NOMO-1 treated with DMSO at 0.1 percent for 48 hours (cell line): Measurements from ENCODE around the gene NFAT5.
"Not testable (repeated sequence)": the region's sequence is repeated elsewhere in the genome, so short reads cannot be mapped to it uniquely, and the experiment has no call there.

Source experiments
- DNase-seq: peaks from one replicate; lab custom pipeline; 2025; ENCODE audit not compliant: unreplicated experiment; lab: John Stamatoyannopoulos, UW

NFAT5 gene

DNA sequence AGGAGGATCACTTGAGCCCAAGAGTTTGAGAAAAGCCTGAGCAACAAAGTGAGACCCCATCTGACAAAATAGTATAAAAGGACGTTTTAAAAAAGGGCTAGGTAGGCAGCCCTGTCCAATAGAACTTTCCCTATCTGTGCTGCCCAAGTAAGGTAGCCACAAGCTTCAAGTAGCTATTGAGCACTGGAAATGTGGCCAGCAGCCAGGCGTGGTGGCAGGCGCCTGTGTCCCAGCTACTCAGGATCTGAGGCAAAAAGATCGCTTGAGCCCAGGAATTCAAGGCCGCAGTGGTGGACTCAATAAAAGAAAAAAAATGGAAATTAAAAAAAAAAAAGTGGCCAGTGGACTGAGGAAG is 162.1 kb downstream of the NFAT5 start:
- no peak for DNase-seq

DNA sequence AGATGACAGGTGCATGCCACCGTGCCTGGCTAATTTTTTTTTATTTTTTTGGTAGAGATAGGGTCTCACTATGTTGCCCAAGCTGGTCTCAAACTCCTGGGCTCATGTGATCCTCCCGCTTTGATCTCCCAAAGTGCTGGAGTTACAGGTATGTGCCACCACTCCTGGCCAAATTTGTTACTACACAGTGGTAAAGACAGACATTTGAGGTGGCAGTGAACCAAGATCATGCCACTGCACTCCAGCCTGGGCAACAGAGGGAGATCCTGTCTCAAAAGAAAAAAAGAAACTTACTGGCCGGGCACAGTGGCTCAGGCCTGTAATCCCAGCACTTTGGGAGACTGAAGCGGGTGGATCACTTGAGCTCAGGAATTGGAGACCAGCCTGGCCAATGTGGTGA is 163.3 kb downstream of the NFAT5 start:
- DNase-seq: not testable (repeated sequence)

DNA sequence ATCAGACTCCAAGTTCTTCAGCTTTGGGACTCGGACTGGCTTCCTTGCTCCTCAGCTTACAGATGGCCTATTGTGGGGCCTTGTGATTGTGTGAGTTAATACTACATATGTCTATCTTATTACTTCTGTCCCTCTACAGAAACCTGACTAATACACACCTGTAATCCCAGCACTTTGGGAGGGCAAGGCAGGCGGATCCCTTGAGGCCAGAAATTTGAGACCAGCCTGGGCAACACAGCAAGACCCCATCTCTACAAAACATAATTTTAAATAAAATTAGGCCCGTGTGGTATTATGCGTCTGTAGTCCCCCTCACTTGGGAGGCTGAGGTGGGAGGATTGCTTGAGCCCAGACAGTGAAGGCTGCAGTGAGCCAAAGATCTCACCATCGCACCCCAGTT is 165.5 kb downstream of the NFAT5 start:
- not testable (repeated sequence) for DNase-seq

DNA sequence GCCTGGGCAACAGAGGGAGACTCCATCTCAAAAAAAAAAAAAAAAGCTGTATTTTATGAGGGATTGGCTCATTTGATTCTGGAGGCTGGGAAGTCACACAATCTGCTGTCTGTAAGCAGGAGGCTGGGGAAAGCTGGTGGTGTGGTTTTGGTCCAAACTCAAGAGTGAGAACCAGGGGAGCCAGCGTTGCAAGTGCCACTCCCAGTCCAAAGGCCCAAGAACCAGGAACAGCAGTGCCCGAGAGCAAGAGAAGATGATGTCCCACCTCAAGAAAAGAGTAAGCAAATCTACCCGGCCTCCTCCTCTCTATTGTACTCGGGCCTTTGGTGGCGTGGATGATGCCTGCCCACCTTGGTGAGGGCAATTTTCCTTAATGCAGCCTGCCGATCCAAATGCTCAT is 166.3 kb downstream of the NFAT5 start:
- DNase-seq: no peak

DNA sequence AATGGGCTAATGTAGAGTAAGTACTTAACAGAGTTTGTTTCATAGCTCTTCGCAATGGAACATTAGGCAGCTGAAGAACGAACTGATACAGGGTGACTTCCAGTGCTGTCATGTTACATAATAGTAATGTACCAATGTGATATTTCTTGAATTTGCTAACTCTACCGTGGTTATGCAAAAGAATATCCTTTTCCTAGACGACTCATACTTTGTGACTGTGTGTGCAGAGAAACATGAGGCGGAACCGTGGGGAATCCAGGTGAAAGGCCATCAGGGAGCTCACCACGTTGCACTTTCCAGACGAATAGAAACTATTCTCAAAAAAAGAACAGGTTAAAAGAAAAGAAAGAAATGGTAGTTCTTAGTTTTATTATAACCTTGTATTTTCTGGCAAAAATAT is 175.8 kb downstream of the NFAT5 start:
- no peak for DNase-seq

DNA sequence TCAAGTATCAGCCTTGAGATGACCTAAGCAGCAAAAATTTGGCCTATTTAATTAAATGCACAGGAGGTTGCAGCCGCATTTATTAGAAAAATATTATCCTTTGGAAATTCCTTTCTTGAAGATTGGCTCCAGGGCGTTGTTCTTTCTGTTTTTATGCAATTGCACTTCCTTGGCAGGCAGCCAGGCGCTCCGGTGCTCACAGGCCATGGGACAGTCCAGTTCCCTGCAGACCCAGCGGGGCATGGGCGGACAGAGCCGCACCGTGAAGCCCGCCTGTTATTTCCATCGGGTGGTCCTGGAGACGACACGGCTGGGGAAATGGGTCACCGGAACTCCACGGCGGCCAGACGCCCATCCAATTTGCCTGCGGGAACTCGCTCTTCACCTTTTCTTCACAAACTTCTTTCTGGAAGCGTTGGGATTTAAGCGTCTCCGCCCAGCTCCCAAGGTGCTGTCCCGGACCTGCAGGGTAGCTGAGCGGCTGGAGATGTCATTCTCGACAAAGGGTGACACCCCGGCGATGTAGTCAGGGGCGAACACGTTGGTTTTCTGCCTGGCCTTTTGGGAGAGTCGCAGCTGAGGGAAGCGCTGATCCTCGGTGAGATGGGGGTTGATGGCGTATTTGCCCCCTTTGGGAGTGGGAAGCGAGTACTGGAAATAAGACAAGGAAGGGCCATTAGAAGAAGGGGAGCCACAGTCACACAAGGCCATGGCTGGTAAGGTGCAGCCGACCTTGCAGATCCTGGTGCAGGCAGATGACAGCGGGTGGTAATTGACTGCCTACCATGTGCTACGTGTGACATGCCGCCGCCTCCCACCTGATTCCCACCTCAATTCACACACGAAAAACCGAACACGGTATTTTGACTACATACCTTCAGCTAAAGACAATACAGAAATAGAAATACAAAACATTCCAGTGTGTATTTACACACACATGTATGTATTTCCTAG is 176.5 kb downstream of the NFAT5 start:
- no peak for DNase-seq

DNA sequence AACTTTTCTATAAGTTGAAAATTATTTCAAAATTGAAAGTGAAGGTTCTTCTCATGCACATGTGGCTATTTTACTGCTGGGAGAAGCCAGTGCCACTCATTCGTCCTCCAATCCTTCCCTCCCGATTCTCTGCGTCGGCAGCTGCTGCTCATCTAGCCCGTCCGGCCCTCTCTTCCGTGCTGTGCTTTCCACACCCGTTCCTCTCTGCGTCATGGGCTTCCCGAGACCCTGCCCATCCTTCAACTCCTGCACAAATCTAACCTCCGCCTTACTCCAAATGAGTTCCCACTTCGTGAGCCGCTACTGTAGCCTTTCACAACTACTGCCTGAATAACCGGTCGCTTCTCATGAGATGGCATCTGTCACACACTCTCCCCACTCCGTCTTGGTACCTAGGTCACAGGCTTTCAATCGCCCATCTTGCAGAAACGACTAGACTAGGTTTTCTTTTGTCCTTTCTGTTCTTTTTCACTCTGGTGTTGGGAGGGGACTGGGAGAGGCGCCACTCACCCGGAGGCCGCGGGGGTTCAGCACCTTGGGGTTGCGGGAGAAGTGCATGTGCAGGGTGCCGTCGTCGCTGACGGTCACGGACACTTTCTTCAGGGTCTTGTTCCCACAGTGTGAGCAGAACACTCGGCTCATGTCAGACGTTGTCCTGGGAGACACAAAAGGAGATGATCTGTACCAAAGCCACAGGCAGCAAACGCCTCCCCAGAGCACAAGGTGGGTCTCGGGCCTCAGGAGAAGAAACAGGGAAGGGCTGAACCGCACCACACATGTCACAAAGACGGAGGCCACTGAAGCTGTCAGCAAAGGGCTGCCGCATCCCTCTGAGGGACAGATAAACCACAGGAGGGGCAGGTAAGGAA is 178.8 kb downstream of the NFAT5 start:
- no peak for DNase-seq

DNA sequence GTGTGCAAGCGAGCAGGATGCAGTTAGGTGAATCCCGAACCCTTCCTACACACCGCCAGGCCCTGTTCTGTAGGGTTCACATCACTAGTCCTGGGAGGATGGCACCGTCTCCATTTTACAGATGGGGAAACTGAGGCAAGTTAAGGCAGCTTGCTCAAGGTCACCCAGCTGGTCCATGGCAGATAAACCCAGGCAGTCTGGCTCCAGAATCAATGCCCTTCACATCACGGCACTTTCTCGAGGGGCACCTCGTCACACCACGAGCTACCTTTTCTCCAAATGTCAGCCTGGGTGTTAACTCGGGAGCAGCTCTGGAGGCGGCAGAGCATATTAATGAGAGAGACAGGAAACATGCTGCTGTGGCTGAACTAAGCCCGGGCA is 179.5 kb downstream of the NFAT5 start:
- no peak for DNase-seq

DNA sequence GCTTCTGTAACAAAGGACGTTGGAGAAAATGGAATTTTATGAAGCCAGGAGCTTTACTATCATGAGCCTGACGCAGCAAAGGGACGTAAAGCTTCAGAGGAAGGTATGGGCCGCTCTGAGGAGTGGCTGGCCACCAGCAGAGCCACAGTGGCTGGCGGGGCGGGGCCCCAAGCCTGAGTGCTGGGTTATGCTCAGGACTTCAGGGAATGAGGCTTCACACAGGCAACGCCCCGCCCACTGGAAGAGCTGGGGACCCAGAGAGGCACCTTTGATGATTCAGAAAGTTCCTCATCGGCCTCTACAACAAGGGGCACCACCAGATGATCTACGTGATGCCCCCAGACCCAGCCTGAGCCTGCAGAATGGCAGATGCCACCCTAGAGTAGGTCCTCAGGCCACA is 180.2 kb downstream of the NFAT5 start:
- DNase-seq: no peak

DNA sequence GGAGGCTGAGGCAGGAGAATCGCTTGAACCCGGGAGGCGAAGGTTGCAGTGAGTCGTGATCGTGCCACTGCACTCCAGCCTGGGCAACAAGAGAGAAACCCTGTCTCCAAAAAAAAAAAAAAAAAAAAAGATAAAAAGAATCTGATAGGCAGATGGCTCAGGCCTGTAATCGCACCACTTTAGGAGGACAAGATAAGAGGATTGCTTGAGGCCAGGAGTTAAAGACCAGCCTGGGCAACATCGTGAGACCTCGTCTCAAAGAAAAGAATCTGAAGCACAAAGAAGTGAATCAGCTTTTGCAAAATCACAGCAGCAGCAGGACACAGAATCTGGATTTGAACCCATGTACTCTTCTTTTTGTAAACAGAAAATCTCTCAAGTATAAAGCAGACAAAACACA is 181.3 kb downstream of the NFAT5 start:
- DNase-seq: no peak

DNA sequence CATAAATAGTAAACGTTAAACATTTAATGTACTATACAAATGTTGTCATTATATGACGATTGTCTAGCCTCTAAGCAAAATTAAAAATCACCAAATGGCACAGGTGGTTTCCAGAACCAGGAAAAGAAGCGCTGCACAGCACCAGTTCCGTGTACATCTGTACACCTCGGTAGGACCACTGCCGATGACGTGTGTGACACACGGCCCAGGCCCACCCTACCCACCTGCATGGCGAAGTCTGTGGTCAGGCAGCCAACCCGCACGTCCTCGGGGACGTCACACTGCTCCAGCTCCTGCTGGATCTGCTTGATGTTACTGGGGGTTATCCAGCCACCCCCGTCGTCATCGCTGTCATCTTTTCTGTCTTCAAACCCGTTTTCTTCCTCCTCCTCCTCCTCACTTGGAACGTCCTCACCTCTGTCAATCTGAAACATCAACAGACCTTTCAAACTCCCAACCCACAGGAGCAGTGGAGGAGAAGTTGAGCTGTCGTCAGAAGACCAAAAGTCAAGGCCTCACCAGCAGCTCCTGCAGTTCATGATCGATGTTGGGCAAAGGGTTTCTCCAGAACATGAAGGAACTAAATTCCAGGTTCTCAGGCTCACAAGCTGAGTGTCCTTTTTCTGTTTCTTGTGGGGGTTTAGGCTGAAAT is 183.1 kb downstream of the NFAT5 start:
- no peak for DNase-seq

DNA sequence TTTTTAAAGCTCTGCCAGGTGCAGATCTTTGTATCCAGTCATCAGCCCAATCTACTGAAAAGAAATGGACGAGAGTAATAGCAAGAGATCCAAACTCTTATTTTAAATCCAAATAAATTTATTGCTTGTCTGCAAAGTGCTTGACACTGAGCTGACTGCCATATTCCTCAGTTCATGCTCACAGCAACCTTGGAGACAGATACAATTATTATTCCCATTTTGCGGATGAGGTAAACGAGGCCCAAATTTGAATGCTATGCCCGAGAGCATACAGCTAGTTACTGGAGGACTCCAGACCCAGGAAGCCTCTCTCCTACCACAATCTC is 188.3 kb downstream of the NFAT5 start:
- DNase-seq: no peak
